HG02884 (cell line): ENCODE results near the gene HMCN1.

Source experiments
- ATAC-seq: cut with Tn5 transposase; IDR thresholded peaks from one replicate; pipeline ENCODE4 v1.9.1; 2021; ENCODE audit warnings: mild to moderate bottlenecking, moderate library complexity; ENCODE audit not compliant: unreplicated experiment

HMCN1 gene

DNA sequence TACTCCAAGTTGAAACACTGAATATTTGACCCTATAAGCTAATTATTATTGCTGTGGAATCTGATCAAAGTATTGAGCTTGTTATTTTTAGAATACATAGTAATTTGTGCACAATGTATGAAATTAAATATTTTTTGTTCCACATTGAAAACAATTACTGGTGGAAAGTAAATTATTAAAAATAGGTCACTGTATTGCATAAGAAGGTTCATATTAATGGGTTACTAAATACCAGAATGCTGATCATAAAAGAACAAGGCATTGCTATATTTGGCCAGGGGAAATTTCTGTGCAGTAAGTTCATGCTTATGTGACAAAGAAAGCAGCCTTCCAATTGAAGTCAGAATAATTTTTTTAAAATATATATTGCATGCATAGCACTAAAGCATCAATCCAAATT is 481.4 kb downstream of the HMCN1 start:
- ATAC-seq: no peak

- ATAC-seq: no peak
These were observed 484.6 kb downstream of the HMCN1 start for GRCh38 chr1:186218654-186219352.

DNA sequence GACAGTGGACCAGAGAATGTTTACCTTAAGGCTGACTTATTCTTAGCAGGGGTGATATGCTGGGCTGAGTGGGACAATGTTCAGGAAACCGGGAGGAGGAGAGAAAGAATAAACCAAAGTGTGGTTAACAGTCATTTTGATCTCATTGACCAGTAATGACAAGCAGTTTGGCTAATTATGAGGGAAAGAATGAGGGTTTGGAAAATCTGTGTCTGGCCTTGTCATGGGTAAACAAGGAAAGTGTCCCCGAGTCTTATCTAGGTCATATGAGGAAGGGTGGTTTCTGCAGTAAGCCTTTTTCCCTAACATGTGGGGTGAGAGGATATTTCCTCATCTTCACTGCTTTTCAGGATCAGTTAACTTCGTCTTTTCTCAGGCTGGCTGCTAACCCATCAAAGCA is 485.9 kb downstream of the HMCN1 start:
- no peak for ATAC-seq

GRCh38 chr1:186220911-186221310 is 486.7 kb downstream of the HMCN1 start:
- ATAC-seq: no peak

GRCh38 chr1:186225096-186225495 is 490.9 kb downstream of the HMCN1 start:
- no peak for ATAC-seq

DNA sequence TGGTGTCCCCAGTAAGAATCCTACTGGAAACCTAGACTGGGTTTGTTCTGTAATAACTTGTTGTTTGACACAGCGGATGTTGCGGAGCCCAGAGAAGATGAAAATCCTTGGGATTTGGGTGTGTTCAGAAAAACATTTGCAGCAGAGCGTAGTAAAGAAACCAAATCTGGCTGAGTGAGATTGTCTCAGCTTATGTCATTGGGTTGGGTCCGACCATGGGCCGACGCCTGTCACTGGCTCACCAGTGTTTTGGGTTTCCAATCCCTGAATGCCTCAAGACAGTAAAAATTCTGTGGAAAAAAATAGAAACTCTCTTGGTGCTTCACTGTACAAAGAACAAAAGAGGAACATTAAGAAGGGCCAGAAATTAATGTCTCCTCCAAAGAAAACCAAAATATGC is 494.6 kb downstream of the HMCN1 start:
- no peak for ATAC-seq

- ATAC-seq: no peak
These were observed 497.8 kb downstream of the HMCN1 start for GRCh38 chr1:186231861-186232436.

- no peak for ATAC-seq
These were observed 500.9 kb downstream of the HMCN1 start for GRCh38 chr1:186234976-186235686.

- ATAC-seq: no peak
These were observed 501.5 kb downstream of the HMCN1 start for GRCh38 chr1:186235696-186236095.

- no peak for ATAC-seq
These were observed 502.7 kb downstream of the HMCN1 start for GRCh38 chr1:186236921-186237320.

GRCh38 chr1:186239171-186239570 is 505.0 kb downstream of the HMCN1 start:
- ATAC-seq: no peak

GRCh38 chr1:186240436-186240835 is 506.2 kb downstream of the HMCN1 start:
- ATAC-seq: no peak
